ENCODE results near the gene CNBP.
"Not testable (repeated sequence)": the region's sequence is repeated elsewhere in the genome, so short reads cannot be mapped to it uniquely, and the experiment has no call there.

The CNBP gene

DNA sequence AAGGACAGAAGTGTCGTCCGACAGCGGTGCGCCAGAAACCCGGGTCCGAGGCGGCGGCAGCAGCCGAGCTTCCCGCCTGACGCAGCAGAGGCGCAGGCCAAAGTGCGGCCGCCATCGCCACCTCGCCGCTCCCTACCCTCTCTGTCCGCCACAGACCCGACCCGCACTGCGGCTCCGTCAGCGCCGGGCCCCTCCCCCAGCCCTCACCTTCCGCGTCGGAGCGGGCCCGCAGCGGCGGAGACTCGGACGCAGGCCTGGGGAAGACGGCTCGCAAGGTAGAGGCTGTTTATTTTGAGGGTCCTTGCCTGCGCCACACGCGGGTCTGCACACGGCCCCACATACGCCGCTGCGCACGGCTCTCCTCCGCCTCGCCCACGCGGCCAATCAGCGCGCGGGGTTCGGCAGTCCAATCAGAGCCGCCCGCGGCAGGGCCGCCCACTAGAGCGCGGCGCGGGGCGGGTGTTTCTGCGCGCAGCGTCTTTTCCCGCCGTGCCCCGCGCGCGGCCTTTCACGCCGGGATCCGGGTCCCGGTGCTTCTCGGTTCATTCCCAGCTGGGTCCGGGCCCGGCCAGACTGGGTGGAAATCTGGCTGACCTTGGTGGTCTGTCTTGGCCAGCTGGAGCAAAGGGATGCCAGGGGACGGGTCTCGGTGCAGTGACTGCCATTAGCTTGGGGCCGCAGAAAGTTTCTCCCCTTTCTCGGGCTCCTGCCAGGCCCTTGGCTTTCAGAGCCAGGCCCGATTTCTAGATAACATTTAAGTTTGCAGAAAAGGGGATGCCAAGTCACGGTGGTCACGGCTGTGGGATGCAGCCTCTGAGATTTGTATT, at the start of gene CNBP:
Gene CNBP, minus strand, starts transcription at position 328 of the 827 bp plus-strand sequence. CDS start 12,139 bp downstream, outside the sequence.
- peak; percentile 91 for DNase-seq

DNA sequence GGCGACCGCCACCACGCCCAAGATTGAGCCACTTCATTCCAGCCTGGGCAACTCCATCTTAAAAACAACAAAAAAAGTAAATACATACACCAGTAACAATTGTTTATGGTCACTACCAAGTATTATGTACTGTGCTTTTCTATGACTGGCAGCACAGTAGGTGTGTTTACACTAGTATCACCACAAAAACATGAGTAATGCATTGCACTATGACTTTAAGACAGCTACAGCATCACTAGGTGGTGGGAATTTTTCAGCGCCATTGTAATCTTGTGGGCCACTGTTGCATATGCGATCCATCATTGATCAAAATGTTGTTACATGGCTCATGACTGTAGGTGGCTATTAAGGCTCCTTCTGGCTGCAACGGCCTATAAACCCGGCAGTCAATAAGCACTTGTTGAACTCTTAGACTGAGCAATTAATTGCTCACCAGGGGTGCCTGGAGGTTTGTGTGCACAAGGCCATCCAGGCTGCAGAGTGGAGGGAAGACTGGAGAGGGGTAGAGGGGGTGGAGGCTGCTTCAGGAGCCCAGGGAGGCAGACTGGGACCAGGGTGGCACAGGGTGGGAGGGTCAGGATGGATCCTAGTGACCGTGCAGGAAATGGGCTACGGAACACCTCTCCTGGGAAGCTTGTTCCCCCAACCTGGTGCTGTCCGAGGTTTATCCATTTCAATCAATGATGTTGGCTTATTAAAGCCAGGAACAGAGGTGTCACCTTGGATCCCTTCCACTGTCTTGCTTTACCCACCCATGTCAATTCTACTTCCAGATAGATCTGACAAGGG, 47.8 kb upstream of the CNBP start:
- no peak for DNase-seq

DNA sequence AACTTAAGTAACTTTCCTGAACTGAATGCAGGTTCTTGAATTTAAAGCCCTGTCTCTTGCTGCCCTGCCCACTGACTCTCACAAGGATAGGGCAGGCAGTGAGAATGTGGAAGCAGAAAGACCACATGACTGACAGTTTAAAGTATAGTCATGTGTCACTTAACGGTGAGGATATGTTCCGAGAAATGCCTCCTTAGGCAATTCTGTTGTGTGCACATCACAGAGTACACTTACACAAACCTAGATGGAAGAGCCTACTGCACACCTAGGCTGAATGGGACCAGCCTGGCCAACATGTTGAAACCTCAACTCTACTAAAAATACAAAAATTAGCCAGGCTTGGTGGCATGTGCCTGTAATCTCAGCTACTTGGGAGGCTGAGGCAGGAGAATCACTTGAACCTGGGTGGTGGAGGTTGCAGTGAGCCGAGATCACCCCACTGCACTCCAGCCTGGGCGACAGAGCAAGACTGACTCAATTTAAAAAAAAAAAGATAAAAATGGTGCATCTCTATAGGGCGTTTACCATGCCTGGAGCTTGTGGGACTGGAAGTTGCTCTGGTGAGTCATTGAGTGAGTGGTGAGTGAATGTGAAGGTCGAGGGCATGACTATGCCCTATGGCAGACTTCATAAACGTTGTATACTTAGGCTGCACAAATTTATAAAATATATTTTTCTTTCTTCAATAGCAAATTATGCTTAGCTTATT, 46.8 kb upstream of the CNBP start:
- DNase-seq: peak; percentile 13

DNA sequence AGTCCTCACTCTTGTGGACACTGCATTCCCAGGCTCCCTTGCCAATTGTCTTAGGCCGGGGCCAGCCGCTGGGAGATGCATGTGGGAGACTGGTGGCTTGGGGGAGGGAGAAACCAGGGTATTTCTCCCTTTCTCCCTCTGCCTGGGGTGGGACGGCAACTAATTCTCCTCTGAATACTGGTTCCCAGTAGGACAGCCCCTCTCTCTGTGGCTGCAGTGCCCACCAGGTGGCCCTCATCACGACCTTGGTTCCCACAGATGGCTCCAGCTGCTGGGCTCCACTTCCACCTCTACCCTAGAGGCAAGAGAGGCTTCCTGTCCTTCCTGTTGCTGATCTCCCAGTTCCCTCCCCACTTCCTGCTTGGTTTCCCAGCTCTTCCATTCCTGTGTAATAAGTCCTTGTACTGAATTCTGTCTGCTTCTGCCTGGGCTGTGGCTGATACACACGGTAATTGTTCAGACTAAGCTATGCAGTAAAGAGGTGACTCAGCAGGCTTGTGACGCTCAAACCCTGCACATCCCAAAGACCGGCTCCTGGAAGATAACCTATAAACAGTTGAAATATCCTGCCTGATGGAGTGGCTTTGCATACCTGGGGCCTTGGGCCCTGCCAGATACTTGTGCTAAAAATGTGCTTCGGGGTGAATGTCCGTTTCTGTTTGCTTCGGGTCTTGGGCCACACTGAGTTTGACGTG, 45.3 kb upstream of the CNBP start:
- no peak for DNase-seq

DNA sequence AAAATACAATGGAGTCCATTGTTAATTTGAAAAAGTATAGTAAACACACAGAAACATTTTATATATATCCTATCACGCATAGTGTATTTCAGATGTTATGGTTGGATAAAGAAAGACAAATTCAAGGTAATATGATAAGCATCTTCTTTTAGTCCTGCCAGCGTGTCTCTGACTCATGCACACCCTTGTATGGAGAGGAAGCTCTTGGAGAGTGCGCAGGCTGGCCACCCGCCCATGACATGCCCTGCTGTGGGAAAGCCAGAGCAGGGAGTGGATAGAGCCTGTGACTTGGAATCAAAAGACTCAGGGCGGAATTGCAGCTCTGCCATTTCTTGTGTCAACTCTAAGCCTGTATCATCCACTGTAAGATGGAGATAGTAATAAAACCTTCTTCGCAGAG, 42.7 kb upstream of the CNBP start:
- peak; percentile 16 for DNase-seq

DNA sequence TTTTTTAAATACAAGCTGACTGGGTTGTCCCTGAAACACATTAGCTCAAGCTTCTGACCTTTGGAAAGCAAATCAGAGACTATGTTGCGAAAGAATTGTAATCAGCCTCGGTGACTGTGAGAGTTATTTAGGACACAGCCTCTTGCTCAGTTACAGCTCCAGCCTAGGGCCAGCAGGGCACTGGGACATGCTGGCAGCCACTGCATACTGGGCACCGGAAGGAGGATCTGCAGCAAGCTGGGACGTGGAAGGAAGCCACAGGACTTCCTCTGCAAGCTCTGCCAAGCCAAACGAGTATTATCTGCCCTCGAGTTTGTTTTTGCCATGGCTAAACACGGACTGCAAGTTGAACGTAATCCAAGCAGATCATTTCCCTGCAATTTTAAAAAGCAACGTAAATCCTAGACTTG, 41.3 kb upstream of the CNBP start:
- peak; percentile 26 for DNase-seq

DNA sequence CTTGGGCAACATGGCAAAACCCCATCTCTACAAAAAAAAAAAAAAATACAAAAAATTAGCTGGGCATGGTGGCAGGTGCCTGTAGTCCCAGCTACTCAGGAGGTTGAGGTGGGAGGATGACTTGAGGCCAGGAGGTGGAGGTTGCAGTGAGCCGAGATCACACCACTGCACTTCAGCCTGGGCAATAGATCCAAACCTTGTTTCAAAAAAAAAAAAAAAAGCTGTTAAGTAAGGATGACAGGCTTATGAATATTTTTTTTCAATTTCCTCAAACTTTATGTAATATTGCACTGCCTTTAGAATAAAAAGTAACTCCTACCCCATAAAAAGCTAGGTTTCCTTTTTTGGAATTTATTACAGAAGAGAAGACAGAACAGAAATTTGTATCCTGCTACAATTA, 40.7 kb upstream of the CNBP start:
- DNase-seq: not testable (repeated sequence)

DNA sequence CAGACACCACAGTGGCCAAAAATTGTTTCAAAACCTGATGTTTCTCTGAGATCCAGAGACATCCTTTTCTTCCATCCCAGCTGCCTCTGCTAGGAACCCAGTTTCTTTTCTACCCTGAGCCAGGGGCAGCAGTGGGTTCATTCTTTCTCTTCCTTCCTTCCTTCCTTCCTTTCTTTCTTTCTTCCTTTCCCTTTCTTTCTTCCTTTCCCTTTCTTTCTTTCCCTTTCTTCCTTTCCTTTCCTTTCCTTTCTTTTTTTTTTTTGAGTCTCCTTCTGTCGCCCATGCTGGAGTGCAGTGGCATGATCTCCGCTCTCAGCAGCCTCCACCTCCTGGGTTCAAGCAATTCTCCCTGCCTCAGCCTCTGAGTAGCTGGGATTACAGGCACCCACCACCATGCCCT, 35.0 kb upstream of the CNBP start:
- no peak for DNase-seq

DNA sequence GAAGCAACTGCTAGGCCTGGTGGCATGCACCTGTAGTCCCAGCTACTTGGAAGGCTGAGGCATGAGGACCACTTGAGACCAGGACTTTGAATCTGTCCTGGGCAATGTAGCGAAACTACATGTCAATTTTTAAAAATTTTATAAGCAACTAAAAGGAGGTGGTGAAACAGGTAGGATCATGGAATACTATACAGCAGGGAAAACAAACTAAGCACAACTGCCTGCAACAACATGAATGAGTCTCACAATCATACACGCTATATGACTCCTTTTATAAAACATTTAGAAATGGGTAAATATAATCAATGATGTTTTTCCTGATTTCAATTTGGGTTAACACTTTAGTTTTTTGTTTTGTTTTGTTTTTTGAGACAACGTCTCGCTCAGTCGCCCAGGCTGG, 29.5 kb upstream of the CNBP start:
- no peak for DNase-seq

DNA sequence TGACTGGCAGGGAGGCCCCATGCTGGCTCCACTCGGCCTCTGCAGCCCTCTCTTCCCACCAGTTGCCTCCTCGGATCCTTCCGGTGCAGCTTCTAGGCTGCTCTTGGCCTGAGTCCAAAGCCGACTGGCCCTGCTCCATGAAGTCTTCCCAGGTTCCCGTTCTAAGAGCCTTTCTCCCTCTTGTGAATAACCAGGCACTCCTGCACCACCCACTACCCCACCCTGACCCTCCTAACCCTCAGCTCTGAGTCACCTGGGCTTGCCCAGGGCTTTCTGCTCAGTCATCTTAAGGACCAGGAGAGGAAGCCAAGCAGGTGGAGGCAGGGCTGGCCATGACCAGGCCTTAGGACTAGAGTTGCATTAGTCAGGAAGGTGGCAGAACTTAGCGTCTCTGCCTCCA, 28.1 kb upstream of the CNBP start:
- DNase-seq: no peak

DNA sequence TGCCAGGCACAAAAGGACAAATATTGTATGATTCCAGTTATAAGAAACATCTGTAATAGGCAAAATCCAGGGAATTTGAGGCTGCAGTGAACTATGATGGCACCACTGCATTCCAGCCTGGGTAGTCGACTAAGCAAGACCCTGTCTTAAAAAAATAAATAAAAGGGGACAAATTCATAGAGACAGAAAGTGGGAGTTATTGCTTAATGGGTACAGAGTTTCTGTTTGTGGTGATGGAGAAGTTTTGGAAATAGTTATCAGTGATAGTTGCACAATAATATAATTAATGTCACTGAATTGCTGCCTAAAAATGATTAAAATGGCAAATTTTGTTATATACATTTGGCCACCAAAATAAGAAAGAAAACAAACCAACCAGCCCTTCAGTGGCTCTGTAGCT, 27.6 kb upstream of the CNBP start:
- DNase-seq: no peak

DNA sequence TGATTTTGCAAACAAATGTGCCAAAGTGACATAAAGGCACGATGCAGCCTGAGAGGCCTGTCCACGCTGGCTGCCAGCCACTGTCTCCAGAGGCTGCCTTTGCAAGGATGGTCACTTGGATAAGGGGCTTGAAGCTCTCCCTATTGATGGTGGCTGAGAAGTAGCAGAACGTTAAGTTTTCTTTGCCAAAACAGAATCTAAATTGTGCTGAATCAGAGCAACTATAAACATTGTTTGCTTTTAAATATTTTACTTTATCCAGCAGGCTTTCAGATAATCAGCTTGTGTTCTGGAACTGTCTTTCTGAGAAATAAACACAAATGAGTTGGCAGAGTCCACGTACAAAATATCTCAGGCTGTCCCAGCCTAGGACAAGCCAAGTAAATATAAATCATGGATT, 23.8 kb upstream of the CNBP start:
- no peak for DNase-seq

DNA sequence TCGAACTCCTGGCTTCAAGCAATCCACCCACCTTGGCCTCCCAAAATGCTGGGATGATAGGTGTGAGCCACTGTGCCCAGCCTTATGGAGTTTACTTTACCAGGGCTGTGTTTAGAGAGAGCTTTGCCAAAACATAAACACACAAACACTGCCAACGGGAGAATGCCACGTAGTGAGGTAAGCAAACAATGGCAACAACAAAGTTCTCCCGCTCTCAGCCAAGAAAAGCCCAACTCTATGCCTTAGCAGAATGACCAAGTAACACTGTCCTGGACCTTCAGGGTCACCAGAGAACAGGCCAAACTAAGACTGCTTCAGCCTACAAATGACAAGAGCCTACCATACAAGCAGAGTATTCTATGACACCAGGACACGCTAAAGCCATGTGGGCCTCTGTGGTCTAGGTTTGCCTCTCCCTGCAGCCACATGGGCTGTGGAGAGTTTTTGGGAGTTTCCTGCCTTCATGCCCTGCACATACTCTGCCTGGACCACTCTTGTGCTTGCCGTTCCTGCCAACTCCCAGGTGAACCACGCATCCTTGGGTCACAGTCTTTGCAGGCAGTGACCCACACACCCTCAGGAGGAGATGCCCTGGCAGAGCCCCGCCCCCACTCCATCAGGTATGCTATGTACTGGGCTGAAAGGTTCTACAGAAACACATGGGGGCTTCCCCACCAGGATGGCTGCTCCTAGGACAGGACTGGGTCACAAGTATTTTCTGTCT, 21.6 kb upstream of the CNBP start:
- no peak for DNase-seq

DNA sequence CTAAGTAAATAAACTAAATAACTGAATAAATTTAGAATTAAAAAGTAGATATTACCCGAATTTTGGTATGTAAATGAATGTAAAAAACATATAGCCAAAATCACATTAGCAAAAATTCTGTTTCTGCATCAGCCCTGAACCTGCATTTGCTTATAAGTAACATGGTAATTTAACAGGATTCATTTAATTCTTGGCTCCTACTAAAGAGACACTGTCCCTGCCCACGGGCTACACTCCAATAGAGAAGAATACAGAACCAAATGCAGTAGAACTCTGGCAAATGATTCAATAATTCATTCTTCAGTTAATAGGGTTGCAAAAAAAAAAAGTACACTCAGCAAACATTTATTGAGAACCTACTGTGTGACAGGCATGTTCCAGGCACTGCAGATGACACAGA, 20.8 kb upstream of the CNBP start:
- DNase-seq: no peak

DNA sequence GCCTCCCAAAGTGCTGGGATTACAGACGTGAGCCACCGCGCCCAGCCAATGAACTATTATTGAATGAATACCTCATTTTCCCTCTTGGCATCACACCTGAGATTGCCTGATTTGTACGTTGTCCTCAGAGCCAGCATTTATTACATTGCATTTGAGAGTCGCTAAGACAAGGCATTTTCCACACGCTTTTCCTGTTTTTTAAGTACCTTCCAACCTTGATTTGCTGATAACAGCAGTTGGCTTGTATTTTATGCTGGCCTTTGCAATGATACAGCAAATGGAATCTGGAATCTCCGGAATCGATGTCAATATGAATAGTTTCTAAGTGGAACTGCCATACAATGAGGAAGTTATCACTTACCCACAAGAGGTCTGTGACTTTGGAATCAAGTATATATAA, 15.7 kb upstream of the CNBP start:
- DNase-seq: no peak

DNA sequence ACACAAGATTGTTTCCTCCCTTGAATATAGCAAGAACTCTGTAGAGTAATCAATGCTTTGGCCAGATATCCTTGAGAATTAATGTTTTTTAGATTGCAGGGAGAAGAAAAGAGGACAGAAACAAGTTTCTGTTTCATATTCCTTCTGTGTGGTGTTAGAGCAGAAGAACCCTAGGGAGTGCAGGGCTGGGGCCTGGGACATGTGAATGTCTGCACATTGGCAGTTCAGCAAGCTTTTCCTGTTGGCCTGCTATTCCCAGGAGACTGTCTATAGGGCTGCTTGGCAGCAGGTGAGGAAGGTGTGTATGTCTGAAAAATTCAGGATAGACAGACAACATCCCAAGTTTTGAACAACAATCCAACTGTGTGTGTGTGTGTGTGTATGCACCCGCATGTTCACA, 13.6 kb upstream of the CNBP start:
- no peak for DNase-seq

DNA sequence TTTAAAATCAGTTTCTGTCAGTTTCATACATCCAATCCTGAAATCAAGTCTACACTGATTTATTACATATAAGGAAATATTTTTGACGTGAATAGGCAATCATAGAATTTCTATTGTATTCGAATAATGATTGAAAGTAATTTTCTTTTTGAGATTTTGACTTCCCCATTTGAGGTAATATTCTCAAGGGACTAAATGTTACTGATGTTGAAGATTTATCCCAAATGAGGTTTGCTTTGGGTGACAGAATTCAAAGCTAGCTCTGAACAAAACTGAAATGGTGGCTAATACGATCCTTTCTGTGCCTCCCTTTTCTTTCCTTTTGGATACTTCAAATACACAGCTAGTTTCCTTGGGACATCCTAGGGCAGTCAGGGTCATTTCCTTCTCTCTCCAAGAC, 12.9 kb upstream of the CNBP start:
- no peak for DNase-seq

DNA sequence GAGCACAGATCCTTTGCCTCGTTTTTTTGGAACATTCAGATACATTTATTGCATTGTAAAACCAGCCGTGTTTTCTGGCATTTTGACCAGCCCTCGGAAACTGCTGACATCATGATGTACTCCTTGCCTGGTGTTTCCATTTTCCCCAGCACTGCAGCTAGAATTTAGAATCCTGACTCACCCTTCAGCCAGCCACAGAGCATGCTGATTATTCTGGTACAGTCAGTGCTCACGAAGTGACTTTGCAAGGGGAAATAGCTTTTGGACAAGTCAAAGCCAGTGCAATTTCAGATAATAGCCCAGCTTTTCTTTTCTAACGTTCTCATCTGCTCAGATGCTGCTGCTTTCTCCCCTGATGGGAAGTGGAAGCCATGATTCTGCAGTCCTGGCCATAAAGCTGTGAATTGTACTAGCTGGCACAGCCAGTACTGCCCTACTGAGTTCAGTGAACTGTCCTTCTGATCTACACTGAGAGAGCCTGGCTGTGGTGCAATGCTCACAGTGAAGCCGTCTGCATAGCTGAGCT, 12.1 kb upstream of the CNBP start:
- DNase-seq: no peak

DNA sequence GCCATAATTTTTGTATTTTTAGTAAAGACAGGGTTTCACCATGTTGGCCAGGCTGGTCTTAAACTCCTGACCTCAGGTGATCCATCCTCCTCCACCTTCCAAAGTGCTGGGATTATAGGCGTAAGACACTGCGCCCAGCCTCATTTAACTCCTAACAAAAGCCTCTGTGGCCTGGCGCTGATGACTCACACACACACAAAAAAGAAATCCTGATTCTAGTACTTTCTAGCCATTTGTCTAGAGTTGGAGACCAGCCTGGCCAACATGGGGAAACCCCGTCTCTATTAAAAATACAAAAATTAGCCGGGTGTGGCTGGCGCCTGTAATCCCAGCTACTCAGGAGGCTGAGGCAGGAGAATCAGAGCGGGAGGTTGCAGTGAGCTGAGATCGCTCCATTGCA, 6.1 kb upstream of the CNBP start:
- not testable (repeated sequence) for DNase-seq

DNA sequence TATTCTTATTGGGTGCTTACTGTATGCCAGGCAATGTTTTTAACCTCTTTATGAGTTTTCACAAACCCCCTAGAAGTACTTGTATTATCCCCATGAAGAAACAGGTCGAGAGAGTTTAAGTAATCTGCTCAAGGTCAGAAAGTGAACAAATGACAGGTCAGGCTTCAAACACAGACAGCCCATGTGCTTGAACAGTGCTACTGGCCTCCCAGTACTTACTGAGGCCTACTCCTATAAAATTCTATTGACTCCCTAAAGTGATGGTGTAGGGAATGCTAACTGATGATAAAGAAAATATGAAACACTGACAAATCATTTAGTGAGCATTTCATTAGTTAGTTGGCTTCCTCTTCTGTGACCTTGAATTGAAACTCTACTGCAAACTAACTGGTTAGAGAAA, 4.2 kb upstream of the CNBP start:
- no peak for DNase-seq

DNA sequence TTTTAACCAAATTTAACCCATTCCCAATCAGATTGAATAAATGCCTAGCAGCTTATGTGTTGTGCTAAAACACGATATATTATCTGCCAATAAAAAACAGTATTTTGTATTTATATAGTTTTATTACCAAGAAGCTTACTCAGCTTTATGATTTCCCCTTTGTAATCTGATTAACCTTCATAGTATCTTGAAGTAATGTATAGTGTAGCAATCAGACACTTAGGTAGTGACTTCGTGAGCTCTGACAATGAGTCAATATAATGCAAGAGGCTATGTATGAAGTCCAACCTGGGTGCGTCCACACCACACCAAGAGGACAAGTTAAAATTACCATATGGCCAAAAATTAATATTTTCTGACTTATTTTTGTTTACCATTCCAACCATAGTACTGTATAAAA, 2.1 kb upstream of the CNBP start:
- no peak for DNase-seq

Measured in CD4-positive, alpha-beta T cell treated with Interleukin-6 for 4 hours (primary cell).